GM13976 (cell line): ENCODE results near the gene MYL4.

Experiments used
- DNase-seq: peaks from one replicate; pipeline ENCODE4 v3.0.0; 2012; ENCODE audit warnings: low spot score
- CTCF ChIP-seq: IDR thresholded peaks from 2 replicates; pipeline ENCODE4 v1.5.1; 2012; ENCODE audit warnings: borderline replicate concordance, mild to moderate bottlenecking; ENCODE audit not compliant: insufficient read depth; ENCODE audit errors: extremely low read depth, missing control alignments, control extremely low read depth
- in situ Hi-C: fragments of 300-500 bp; cut with MboI; formaldehyde crosslinking; loops from one replicate; pipeline ENCODE4 v1.12.0; 2022; ENCODE audit warnings: low sequenced_read_pairs, mixed read lengths, inconsistent platforms; ENCODE audit not compliant: unreplicated experiment

Gene MYL4

DNA sequence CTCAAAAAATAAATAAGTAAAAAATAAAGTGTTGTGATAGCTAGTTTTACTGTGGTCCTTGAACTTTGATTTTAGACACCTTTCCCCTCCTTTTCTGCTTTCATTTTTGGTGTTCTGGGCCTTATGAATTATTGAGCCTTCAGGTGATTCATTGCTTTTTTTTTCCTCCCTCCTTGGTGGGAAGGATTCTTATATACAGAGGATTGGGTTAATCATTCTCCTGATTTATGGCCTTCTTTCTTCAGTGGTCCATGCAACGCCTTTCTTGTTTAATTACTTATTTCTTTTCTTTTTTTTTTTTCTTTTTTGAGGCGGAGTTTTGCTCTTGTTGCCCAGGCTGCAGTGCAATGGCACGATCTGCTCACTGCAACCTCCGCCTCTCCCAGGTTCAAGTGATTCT lies 8.0 kb upstream of the MYL4 start:
- in situ Hi-C loops = no loop called here
- DNase-seq = no peak
- TF ChIP-seq CTCF = no peak

GRCh38 chr17:47203984-47204721 lies 5.0 kb upstream of the MYL4 start:
- DNase-seq = no peak
- in situ Hi-C loops = no loop called here
- no peak for TF ChIP-seq CTCF

GRCh38 chr17:47204722-47205418 lies 4.3 kb upstream of the MYL4 start:
- in situ Hi-C loops = no loop called here
- TF ChIP-seq CTCF = no peak
- DNase-seq = peak; percentile 47

DNA sequence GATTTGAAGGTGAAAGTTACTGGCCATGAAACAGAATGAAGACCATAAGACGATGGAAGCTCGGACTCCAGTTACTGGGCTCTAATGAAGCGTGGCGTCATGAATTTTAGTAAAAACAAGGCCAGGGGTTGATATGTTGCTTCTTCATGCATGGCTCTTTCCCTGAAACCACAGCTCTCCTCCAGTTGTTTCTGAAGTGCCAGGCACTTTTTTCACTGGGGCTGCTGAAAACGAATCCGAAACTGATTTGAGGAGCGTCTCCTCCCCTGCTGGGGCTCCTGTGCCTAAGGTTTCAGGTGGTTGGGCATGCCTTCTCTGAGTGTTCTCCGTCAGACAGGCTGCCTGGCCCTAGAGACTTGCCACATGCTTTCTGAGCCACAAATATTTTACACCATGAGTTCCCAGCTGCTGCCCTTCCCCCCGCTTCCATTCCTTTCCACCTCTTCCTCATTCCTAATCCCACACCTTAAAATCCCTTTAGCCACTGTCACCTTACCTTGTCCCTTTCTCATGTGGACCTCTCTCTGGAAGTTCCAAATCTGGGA lies 3.7 kb upstream of the MYL4 start:
- no peak for TF ChIP-seq CTCF
- in situ Hi-C loops = no loop called here
- peak; percentile 43 for DNase-seq

DNA sequence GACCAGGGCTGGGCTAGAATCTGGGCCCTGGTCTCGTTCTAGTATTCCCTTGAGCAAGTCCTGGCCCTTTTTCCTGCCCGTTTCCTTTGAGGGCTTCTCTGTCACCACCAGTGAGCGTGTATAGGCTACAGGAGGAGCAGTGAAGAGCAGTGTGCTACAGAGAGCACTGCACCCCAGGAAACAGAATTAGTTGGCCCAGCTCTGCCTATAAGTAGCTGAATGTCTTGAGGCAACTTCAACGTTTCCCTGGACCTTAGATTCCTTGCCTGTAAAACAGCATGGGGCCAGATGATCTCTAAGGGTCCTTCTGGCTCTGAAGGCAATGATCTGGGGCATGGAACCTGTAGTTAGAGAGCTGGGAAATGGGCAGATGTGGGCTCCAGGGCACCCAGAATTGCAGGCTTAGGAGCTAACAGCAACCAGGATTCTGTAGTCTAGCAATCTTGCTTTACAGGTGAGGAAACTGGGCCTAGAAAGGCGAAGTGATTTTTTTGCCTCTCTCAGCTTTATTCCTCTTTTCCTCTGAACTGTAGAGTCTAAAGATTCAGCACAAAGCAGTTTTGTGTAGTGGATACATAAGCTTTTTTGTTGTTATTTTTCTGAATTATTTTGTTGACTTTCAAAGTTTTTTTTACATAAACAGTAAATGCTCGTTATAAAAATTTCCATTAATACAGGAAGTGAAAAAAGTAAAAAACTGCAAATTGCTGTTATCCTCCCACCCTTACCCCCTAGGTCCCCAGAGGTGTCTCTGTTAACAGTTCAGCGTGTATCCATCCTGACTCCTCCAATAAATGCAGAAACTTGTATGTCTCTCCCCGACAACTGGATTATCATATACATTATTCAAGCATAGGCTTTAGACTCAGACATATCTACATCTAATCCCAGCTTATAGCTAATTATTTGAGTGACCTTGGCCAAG lies 1.7 kb upstream of the MYL4 start:
- in situ Hi-C loops = no loop called here
- TF ChIP-seq CTCF = no peak
- no peak for DNase-seq

- TF ChIP-seq CTCF = no peak
- in situ Hi-C loops = no loop called here
- no peak for DNase-seq
Measured at GRCh38 chr17:47209499-47209898, 351 bp downstream of the MYL4 start.
